ENCODE data around the gene LRCH3. TPM values are rescaled to one million over a fixed set of nuclear protein-coding genes. Genes with fewer than 3 reads are reported as not detected.

Gene LRCH3
- total RNA-seq: 10 to 100 TPM; 21.5 to 33.2 (median 28.0) TPM
- polyA plus RNA-seq: 10 to 100 TPM in 1 of 2 donors, 1 to 10 TPM in 1; 7.1 to 12.1 TPM
- long read RNA-seq, donor 1, full-length matches to known transcripts: 5 of 15 reads
- long read RNA-seq, donor 1, partial matches to known transcripts: 4 of 15 reads
- long read RNA-seq, donor 1, other reads (novel, unspliced or antisense): 6 of 15 reads
- long read RNA-seq, donor 2, partial matches to known transcripts: 3 of 12 reads
- long read RNA-seq, donor 2, other reads (novel, unspliced or antisense): 8 of 12 reads
- long read RNA-seq, donor 3, full-length matches to known transcripts: 12 of 37 reads
- long read RNA-seq, donor 3, partial matches to known transcripts: 10 of 37 reads
- long read RNA-seq, donor 3, other reads (novel, unspliced or antisense): 15 of 37 reads

DNA sequence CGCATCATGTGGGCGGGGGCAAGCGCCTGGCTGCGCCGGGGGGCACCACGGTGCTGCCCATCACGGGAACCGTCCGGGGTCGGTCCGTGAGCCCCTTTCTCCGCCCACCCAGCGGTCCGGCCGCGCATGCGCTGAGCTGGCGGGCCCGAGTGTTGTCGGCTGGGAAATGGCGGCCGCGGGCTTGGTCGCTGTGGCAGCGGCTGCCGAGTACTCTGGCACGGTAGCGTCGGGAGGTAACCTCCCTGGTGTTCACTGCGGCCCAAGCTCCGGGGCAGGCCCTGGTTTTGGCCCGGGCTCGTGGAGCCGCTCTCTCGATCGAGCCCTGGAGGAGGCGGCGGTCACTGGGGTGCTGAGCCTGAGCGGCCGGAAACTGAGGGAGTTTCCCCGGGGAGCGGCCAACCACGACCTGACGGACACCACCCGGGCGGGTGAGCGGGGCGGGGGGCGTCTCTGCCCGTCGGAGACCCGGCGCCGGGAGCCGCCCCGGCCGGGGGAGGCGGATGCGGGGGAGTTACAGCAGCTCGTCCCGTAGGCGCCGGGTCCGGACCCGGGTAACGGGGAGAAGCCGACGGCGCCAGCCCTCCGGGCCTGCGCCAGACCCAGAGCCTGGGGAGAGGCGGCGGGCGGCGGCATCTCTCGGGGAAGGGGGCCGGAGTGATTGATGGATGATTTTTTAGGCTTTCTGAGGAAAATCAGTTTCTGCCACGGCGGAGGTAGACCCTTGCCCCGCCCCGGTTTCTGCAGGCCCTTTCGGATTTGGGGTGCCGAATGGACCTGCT lies at the start of gene LRCH3:
Gene LRCH3, plus strand, starts transcription at position 142 of the 779 bp plus-strand sequence. Its CDS starts 25 bp downstream, at position 167.
- TF ChIP-seq CTCF (IDR thresholded peaks at IDR 0.05): no peak
- ATAC-seq (peak; percentile 89 to 94 (median 92)), DNase-seq (peak; percentile 80 to 87)
- Histone ChIP-seq H3K9me3 (no peaks in the 10 kb centered on the region), H3K4me1 (peaks cover 3 to 40% (median 31%) of the 10 kb centered on the region in 9 donors), H3K27me3 (no peaks in the 10 kb centered on the region), H3K36me3 (peaks cover 0 to 19% (median 0%) of the 10 kb centered on the region in 9 donors), H3K27ac (peak within 1 kb of the TSS; percentile 94 to 99 (median 98)), H3K4me3 (peak within 1 kb of the TSS; percentile 70 to 98 (median 90))
- intact Hi-C loops (cut with DNase I): loop anchor here in 6 of 10 donors (5.0 kb wide), 2 partner anchors 39 to 44 kb away; partner anchors contain the start of gene FYTTD1 (in 1 of the 6)
- WGBS, 2 donors: 0 to 1% methylated on average over 80 to 83 of the region's 83 CpGs

DNA sequence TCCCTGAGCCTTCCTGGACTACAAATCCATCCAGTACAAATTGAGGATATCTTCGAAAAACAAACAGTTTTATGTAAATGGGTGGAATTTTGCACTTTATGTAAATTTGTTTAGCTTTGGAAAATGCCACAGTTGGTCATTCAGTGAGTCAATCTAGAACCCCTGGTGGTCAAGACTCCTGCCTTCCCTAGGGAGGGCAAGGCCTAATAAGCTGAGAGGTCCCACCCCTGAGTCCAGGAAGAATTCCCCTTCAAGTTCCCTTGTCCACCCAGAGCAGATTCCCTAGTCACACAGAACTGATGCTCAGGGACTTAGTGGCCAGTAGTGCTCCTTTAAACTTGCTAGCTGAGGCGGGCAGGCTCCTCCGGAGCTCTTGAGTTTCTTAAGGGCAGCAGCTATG lies 48.3 kb upstream of the LRCH3 start:
- DNase-seq (no peak), ATAC-seq (no peak)
- Histone ChIP-seq H3K27ac (no peak overlapping the region), H3K36me3 (no peaks in the 10 kb centered on the region), H3K4me3 (no peak overlapping the region), H3K27me3 (no peaks in the 10 kb centered on the region), H3K4me1 (peaks cover 0 to 22% (median 12%) of the 10 kb centered on the region in 9 donors), H3K9me3 (peaks cover 0 to 4% (median 0%) of the 10 kb centered on the region in 11 donors)
- 88 to 95% methylated on average over 3 of the region's 3 CpGs for WGBS, 2 donors
- TF ChIP-seq CTCF (IDR thresholded peaks at IDR 0.05): no peak
- intact Hi-C loops (cut with DNase I): no loop called here

- H3K36me3 ChIP-seq: no peaks in the 10 kb centered on the region
- no peak for TF ChIP-seq CTCF (IDR thresholded peaks at IDR 0.05)
- 82 to 84% methylated on average over 3 of the region's 3 CpGs for WGBS, 2 donors
- intact Hi-C loops (cut with DNase I): loop anchor here in 2 of 10 donors (5.0 kb wide), 2 partner anchors 34 to 46 kb away; partner anchors contain the start of gene LRCH3 (in 1 of the 2)
- ATAC-seq: no peak
- DNase-seq: no peak
- H3K9me3 ChIP-seq: peaks cover 0 to 4% (median 0%) of the 10 kb centered on the region in 11 donors
- no peaks in the 10 kb centered on the region for H3K27me3 ChIP-seq
- H3K4me3 ChIP-seq: no peak overlapping the region
- H3K27ac ChIP-seq: peak overlapping the region in 8 of 10 donors; percentile 11 to 98 (median 96)
- peaks cover 0 to 37% (median 12%) of the 10 kb centered on the region in 9 donors for H3K4me1 ChIP-seq
Observed at GRCh38 chr3:197746209-197746608, 44.8 kb upstream of the LRCH3 start.

GRCh38 chr3:197746801-197747237 lies 44.2 kb upstream of the LRCH3 start:
- H3K4me1 ChIP-seq: peaks cover 2 to 43% (median 17%) of the 10 kb centered on the region in 9 donors
- no peak for ATAC-seq
- peaks cover 0 to 4% (median 0%) of the 10 kb centered on the region in 11 donors for H3K9me3 ChIP-seq
- H3K27me3 ChIP-seq: no peaks in the 10 kb centered on the region
- peak in 1 of 2 donors; percentile 16 for DNase-seq
- no peak for TF ChIP-seq CTCF (IDR thresholded peaks at IDR 0.05)
- WGBS, 2 donors: 45 to 65% methylated on average over 4 of the region's 4 CpGs
- peak overlapping the region in 9 of 10 donors; percentile 11 to 98 (median 94) for H3K27ac ChIP-seq
- intact Hi-C loops (cut with DNase I): loop anchor here in 2 of 10 donors (5.0 kb wide), 2 partner anchors 35 to 45 kb away; partner anchors contain the start of gene LRCH3 (in 1 of the 2)
- H3K4me3 ChIP-seq: no peak overlapping the region
- H3K36me3 ChIP-seq: no peaks in the 10 kb centered on the region

All from heart right ventricle (tissue), 16 donors.